Activated T-helper 1 cell treated with anti-CD3 and anti-CD28 coated beads, Interleukin-2, amount 50 U/mL, for 16 hours (primary cell): Measurements from ENCODE around the gene USP44.
"Not testable (repeated sequence)": the region's sequence is repeated elsewhere in the genome, so short reads cannot be mapped to it uniquely, and the experiment has no call there.

Experiments
- DNase-seq, 2 donors: peaks; one replicate each; pipeline ENCODE4 v3.0.0-alpha.2; 2020; ENCODE audit warnings: low read depth in 1 of 2, low spot score in 1 of 2

The USP44 gene

DNA sequence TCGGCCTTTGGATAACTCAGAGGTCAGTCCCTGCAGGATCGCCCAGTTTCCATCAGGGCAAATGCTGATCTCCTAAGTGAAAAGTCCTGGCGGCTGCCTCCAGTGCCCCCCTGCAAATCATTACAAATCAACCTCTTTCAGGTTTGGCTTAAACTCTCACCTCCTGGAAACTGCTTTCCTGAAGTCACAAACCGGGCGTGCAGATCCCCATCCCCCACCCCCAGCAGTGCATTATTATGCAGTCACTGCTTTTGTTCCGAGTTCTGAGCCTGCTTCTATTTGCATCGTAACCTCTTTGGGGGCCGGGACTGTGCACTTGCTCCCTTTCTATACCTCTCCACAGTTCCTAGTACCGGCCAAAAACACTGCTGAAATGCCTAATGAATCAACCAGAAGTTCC is at the start of gene USP44:
Gene USP44, minus strand, starts transcription at position 172 of the 400 bp plus-strand sequence. CDS start 17,220 bp downstream, outside the sequence.
- no peak for DNase-seq

DNA sequence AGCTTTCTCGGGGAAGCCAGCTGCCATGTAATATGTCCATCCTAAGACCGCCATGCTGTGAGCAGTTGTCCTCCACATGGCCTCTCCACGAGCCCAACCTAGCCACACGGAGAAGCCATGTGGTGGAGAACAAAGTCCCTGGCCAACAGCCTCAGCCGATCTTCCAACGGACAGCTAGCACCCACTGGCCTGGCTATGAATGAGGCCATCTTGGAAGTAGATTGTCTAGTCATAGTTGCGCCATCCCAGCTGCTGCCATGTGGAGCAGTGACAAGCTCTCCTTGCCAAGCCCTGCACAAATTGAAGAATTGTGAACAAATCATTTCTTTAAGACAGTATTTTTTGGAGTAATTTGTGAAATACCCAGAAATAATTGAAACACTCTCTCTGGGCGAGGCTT is 49.3 kb upstream of the USP44 start:
- no peak for DNase-seq

DNA sequence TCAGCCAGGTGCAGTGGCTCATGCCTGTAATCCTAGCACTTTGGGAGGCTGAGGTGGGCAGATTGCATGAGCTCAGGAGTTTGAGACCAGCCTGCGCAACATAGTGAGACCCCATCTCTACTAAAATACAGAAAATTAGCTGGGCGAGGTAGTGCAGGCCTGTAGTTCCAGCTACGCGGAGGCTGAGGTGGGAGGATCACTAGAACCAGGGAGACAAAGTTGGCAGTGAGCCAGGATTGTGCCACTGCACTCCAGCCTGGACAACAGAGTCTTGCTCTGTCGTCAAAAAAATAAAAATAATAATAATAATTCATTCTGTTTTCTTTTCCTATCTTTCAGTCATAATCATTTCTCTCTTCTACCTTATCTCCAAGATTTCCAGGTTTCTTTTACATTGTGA is 48.6 kb upstream of the USP44 start:
- no peak for DNase-seq

DNA sequence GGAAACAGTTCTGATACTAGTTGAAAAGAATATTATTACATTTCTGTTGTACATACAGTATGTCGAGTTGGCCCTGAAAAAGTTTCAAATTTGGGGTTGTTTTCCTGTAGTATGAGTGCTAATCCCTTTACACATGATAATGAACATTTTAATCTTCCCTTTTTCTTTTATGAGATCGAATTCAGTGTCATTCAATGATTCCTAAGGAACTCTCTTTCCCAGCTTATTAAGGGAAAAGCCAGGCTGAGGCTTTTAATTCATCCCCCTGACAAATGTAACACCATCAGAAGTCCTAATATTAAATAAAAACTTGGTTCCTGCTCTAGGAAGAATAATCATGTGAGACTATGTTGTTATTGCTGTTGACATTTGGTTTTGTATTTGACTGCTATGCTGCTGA is 42.9 kb upstream of the USP44 start:
- DNase-seq: no peak

- DNase-seq: no peak
Observed at GRCh38 chr12:95593266-95593871, 42.1 kb upstream of the USP44 start.

DNA sequence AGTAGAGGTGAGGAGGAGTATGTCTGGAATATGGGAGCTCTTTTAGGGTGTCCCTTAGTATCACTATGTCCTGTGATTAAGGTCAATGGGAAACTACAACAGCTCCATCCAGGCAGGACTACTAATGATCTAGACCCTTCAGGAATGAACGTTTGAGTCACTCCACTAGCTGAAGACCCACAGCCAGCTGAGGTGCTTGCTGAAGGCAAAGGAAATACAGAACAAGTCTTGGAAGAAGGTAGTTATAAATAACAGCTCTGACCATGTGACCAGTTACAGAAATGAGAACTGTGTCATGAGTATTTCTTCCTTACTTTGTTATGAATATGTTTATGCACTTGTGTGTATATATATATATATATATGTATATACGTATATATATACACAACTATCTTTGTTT is 40.5 kb upstream of the USP44 start:
- DNase-seq: no peak

GRCh38 chr12:95590775-95591174 is 39.5 kb upstream of the USP44 start:
- DNase-seq: no peak

DNA sequence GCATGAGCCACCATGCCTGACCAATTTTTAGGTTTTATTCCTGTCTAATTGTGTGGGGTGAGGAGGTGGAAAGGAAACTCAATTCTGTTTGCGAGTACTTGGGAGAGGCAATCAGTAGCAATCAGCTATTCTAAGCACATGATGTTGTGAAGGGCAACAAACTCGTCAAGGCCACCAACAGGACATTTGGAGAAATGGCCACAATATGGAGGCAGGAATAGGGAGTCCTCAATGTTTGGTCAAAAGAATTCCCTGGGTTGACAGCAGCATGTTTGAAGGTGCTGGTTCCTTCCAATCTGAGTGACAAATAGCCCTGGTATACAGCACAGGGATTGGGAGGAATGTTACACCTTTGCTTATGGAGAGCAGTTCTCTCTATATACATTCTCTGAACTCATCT is 32.7 kb upstream of the USP44 start:
- no peak for DNase-seq

DNA sequence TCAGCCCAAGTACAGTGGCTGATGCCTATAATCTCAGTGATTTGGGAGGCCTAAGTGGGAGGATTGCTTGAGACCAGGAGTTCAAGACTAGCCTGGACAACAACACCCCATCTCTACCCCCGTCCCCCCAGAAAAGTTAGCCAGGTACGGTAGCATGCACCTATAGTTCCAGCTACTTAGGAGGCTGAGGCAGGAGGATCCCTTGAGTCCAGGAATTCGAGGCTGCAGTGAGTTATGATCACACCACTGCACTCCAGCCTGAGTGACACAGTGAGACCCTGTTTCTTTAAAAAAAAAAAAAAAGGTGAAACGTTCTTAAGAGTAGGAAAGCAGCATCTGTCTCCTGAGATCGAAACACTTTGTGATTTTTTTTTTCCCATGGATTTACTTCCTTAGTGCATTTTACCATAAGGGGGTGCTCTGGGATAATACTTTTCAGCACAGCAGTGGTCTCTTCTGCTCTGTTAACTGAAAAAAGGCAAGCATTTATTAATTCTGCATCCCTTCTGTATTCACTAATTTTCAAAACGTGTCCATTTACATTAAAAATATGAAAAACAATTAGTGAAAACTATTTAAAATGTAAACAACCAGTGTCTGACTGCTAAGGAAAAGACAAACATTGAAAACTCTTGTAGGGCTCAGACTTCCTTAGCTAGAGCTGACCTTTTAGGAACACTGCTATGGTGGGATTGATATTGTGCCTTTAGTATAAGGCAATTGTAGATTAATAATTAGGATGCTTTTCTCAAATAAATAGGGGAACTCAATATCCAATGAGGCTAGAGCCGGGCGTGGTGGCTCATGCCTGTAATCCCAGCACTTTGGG is 31.2 kb upstream of the USP44 start:
- no peak for DNase-seq

GRCh38 chr12:95577820-95578219 is 26.5 kb upstream of the USP44 start:
- DNase-seq: no peak

DNA sequence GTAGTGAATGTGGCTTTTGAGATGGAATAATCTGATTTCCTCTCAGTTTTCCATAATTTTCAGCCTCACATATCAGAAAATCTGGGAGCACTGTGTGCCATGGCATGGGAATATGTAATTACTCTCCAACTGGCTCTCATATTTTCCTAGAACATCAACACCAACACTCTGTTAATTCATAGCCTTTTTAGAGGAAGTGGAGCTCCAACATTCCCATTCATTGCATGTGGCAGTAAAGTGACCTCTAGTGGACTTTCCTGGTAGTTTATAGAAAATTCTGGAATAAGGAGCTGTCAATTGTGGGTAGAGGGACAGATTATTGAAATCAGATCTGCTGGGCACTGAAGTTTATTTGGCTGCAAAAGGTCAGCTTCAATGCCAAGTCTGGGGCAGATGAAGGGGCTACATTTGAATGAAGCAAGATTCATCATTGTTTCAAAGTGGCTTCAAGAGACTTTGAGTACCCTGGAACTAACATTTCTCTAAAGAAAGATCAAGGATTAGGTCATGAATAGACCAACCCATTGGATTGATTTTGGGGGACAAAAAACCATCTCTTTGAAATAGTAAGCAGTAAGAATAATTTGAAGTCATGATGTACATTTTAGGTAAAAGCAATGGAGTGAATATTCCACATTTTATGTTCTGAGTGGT is 23.6 kb upstream of the USP44 start:
- no peak for DNase-seq

DNA sequence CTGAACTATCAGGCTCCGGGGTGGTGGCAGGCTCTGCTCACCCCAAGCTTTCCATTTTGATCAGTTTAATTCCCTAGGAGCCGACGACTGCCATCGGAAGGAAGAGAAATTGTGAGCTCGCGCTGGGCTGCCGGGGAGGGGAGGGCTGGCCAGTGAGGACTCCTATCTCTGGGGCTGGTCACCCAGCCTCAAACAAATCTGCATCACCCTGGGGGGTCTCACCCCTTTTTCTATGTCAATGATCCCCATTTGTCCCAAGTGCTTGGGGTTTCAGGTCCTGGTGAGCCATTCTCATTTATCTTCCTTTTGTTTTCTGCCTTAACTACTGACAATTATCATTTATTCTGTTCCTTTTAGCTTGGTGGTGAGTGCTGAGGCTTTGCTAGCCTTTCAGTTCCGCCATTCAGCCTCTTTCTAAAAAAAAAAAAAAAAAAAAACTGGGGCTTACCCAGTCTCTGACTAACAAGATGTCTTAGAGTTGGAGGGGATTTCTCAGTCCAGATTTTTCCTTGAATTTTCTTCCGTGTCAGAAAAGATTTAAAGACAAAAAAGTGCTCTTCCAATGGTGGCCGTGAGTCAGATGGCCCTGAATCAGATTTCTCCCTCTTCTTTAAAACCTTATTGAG is 22.8 kb upstream of the USP44 start:
- no peak for DNase-seq

DNA sequence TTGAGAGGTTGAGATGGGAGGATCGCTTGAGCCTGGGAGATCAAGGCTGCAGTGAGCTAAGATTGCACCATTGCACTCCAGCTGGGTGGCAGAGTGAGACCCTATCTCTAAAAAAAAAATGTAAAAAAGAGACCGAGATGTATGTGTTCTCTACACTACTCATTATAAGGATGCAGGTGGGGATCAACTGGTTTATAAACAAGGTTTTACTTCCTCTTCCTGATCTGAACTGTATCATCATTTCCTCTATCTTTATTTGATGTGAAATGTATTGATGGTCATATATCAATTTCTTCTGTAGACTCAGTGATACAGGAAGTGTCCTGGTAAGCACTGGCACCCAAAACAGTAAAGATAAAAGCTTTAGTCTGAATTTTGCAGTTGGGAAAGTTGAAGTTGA is 20.1 kb upstream of the USP44 start:
- no peak for DNase-seq

DNA sequence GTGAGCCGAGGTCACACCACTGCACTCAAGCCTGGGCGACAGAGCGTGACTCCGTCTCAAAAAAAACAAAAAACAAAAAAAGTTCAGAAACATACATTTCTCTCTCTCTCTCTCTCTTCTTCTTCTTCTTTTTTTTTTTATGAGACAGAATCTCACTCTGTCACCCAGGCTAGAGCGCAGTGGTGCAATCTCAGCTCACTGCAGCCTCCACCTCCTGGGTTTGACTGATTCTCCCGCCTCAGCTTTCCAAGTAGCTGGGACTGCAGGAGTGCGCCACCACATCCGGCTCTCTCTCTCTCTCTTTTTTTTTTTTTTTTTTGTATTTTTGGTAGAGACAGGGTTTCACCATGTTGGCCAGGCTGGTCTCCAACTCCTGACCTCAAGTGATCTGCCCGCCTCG is 16.8 kb upstream of the USP44 start:
- DNase-seq: not testable (repeated sequence)

DNA sequence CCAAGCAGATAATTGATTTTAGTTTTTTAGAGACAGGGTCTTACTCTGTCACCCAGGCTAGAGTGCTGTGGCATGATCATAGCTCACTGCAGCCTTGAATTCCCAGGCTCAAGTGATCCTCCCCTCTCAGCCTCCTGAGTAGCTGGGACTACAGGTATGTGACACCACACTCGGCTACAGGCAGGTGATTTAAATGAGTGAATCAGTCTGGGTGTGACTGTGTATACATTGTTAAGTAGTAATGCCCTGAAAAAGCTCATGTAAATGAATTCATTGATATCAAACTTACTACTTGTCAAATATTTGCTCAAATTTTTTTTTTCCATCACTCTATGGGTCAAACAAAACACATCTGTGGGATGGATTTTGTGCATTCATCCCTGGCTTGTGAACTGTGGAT is 6.3 kb upstream of the USP44 start:
- DNase-seq: no peak

- DNase-seq: no peak
Observed at GRCh38 chr12:95554532-95555071, 3.3 kb upstream of the USP44 start.

DNA sequence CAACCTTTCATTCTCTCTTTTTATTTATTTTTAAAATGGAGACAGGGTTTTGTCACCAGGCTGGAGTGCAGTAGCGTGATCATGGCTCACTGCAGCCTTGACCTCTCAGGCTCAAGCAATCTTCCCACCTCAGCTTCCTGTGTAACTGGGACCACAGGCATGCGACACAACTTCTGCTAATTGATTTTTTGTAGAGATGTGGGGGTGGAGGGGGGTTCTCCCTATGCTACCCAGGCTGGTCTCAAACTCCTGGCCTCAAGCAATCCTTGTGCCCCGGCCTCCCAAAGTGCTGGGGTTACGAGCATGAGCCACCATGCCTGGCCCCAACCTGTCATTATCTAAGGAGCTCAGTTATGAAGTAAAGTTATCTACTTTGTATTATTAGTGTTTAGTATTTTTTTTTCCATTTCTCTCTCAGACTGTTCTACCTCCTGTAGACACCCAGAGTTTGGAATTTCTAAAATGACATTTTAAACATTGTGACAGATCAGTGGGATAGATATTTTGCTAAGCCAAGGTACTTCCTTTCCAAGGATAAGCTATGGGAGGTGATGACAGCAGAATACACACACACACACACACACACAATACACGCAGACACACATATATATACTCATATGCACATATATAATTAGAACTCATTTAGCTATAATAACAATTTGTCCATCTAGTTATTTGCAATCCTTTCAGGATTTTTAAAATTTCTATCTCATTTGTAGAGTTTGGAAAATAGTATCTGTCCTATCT is 2.1 kb upstream of the USP44 start:
- no peak for DNase-seq

- DNase-seq: no peak
Observed at GRCh38 chr12:95551913-95552516, 739 bp upstream of the USP44 start.

GRCh38 chr12:95549392-95550084 is 1.7 kb downstream of the USP44 start:
- no peak for DNase-seq
